Measurements from ENCODE around the gene DUOX1. TPM values are rescaled to one million over a fixed set of nuclear protein-coding genes. Genes with fewer than 3 reads are reported as not detected.

The DUOX1 gene
- total RNA-seq, 2 donors from 2014 or later = 0.26 to 0.66 TPM

DNA sequence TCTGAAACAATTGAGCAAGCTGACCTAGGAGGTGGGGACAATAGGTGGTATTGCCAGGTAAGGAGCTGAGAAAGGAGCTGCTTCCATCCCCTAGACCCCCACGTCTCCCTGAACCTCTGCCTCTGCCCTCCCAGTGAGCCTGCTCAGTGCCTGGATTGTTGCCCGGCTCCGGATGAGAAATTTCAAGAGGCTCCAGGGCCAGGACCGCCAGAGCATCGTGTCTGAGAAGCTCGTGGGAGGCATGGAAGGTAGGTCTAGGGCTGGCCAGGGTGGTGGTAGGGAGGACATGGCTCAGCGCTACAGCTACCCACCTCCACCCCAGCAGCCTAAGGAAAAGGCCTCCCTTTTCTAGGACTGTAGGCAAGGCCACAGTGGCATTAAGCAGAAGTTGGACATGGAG is 13.3 kb downstream of the DUOX1 start:
- H3K27ac ChIP-seq = no peak overlapping the region
- H3K4me1 ChIP-seq = no peaks in the 10 kb centered on the region
- no peaks in the 10 kb centered on the region for H3K9me3 ChIP-seq
- DNase-seq (no peak), ATAC-seq (no peak)
- H3K27me3 ChIP-seq = no peaks in the 10 kb centered on the region
- intact Hi-C loops (cut with DNase I) = no loop called here
- TF ChIP-seq, protein P1, sequence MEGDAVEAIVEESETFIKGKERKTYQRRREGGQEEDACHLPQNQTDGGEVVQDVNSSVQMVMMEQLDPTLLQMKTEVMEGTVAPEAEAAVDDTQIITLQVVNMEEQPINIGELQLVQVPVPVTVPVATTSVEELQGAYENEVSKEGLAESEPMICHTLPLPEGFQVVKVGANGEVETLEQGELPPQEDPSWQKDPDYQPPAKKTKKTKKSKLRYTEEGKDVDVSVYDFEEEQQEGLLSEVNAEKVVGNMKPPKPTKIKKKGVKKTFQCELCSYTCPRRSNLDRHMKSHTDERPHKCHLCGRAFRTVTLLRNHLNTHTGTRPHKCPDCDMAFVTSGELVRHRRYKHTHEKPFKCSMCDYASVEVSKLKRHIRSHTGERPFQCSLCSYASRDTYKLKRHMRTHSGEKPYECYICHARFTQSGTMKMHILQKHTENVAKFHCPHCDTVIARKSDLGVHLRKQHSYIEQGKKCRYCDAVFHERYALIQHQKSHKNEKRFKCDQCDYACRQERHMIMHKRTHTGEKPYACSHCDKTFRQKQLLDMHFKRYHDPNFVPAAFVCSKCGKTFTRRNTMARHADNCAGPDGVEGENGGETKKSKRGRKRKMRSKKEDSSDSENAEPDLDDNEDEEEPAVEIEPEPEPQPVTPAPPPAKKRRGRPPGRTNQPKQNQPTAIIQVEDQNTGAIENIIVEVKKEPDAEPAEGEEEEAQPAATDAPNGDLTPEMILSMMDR (IDR thresholded peaks at IDR 0.05) = no peak
- no peak for TF ChIP-seq POLR2A (IDR thresholded peaks at IDR 0.05)
- 79 to 88% methylated on average over 4 to 7 of the region's 7 CpGs for WGBS, 2 donors
- no peaks in the 10 kb centered on the region for H3K36me3 ChIP-seq (replicated peaks in 1 of 2; ENCODE audit: insufficient read depth in 1 of 2, low read depth in 2 of 2)
- H3K4me3 ChIP-seq = no peak overlapping the region

DNA sequence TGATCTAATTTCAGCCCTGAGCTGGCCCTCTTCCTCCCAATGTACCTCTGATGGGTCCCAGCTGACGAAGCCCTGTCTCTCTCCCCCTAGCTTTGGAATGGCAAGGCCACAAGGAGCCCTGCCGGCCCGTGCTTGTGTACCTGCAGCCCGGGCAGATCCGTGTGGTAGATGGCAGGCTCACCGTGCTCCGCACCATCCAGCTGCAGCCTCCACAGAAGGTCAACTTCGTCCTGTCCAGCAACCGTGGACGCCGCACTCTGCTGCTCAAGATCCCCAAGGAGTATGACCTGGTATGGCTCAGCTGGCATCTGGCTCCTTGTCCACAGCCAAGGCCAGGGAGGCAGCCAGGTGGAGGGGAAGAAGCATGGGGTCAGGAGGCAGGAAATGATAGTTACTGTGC is 14.2 kb downstream of the DUOX1 start:
- intact Hi-C loops (cut with DNase I) = no loop called here
- 80 to 100% methylated on average over 1 to 11 of the region's 11 CpGs for WGBS, 2 donors
- ATAC-seq (no peak), DNase-seq (no peak)
- Histone ChIP-seq H3K4me3 (no peak overlapping the region), H3K27ac (no peak overlapping the region), H3K27me3 (no peaks in the 10 kb centered on the region), H3K36me3 (replicated peaks in 1 of 2; ENCODE audit: insufficient read depth in 1 of 2, low read depth in 2 of 2) (no peaks in the 10 kb centered on the region), H3K4me1 (no peaks in the 10 kb centered on the region), H3K9me3 (no peaks in the 10 kb centered on the region)
- TF ChIP-seq, protein P1 (IDR thresholded peaks at IDR 0.05) = no peak

DNA sequence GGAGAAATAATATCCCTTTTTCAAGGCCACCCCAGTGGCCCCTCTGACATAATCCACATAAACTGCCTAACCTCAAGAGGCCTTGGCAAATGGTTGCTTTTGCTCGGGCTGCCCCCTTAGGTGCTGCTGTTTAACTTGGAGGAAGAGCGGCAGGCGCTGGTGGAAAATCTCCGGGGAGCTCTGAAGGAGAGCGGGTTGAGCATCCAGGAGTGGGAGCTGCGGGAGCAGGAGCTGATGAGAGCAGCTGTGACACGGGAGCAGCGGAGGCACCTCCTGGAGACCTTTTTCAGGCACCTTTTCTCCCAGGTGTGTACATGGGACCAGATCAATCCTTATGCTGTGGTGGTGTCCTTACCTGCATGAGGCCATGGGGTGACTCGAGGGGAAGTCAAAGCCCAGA is 15.0 kb downstream of the DUOX1 start:
- 56 to 78% methylated on average over 6 to 9 of the region's 9 CpGs for WGBS, 2 donors
- DNase-seq = no peak
- no peaks in the 10 kb centered on the region for H3K9me3 ChIP-seq
- H3K36me3 ChIP-seq (replicated peaks in 1 of 2; ENCODE audit: insufficient read depth in 1 of 2, low read depth in 2 of 2) = no peaks in the 10 kb centered on the region
- intact Hi-C loops (cut with DNase I) = no loop called here
- H3K27me3 ChIP-seq = no peaks in the 10 kb centered on the region
- ATAC-seq = no peak
- no peak overlapping the region for H3K27ac ChIP-seq
- TF ChIP-seq POLR2A (IDR thresholded peaks at IDR 0.05) = no peak
- TF ChIP-seq, protein P1 (IDR thresholded peaks at IDR 0.05) = no peak
- H3K4me3 ChIP-seq = no peak overlapping the region
- H3K4me1 ChIP-seq = no peaks in the 10 kb centered on the region

DNA sequence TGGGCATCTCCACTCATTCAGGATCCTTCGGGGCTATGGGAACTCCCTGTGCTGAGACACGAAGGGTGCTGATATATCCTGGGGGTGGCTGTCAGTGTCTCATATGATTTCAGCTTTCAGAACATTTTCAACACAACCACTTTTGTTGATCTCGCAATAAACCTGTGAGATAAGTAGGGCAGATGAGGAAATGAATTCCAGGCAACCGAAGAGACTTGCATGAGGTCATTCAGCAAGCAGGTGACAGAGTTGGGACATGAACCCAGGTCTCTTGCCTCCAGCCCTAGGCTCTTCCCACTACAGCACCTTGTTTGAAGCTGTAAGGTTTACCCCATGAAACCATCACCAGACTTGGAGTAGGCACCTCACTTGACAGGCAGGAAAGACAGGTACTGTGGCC is 16.6 kb downstream of the DUOX1 start:
- intact Hi-C loops (cut with DNase I) = no loop called here

DNA sequence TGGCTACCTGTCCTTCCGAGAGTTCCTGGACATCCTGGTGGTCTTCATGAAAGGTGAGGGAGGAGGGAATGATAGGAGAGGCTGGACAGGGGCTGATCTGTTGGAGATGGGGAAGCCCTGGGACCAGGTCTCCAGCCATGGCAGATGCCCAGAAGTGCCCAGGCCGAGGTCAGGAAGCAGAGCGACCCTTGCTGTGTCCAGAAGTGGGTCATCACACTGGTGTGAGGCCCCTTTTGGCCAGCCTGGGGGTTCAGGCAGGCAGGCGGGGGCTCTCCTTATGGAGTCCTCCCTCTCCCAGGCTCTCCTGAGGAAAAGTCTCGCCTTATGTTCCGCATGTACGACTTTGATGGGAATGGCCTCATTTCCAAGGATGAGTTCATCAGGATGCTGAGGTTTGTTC is 17.8 kb downstream of the DUOX1 start:
- H3K4me3 ChIP-seq = no peak overlapping the region
- no peaks in the 10 kb centered on the region for H3K36me3 ChIP-seq (replicated peaks in 1 of 2; ENCODE audit: insufficient read depth in 1 of 2, low read depth in 2 of 2)
- H3K27ac ChIP-seq = no peak overlapping the region
- ATAC-seq = no peak
- WGBS, 2 donors = 86 to 96% methylated on average over 4 to 7 of the region's 7 CpGs
- no peaks in the 10 kb centered on the region for H3K4me1 ChIP-seq
- intact Hi-C loops (cut with DNase I) = no loop called here
- TF ChIP-seq POLR2A (IDR thresholded peaks at IDR 0.05) = no peak
- TF ChIP-seq, protein P1 (IDR thresholded peaks at IDR 0.05) = no peak
- DNase-seq = no peak
- H3K9me3 ChIP-seq = no peaks in the 10 kb centered on the region
- H3K27me3 ChIP-seq = no peaks in the 10 kb centered on the region

More for the DNA sequence above, 16.6 kb downstream of the DUOX1 start:
- Histone ChIP-seq H3K27ac (no peak overlapping the region), H3K4me1 (no peaks in the 10 kb centered on the region), H3K36me3 (replicated peaks in 1 of 2; ENCODE audit: insufficient read depth in 1 of 2, low read depth in 2 of 2) (no peaks in the 10 kb centered on the region), H3K27me3 (no peaks in the 10 kb centered on the region), H3K9me3 (no peaks in the 10 kb centered on the region), H3K4me3 (no peak overlapping the region)
- ATAC-seq = no peak
- no peak for DNase-seq
- 58 to 63% methylated on average over 4 of the region's 4 CpGs for WGBS, 2 donors
- TF ChIP-seq, protein P1 (IDR thresholded peaks at IDR 0.05) = no peak
- no peak for TF ChIP-seq POLR2A (IDR thresholded peaks at IDR 0.05)
